GM12873 (cell line): ENCODE data around the gene NUDT4.

Experiments used
- TF ChIP-seq, protein P1 (sequence below): IDR thresholded peaks from 2 replicates; pipeline ENCODE4 v1.5.1; 2012; ENCODE audit warnings: low read depth, mild to moderate bottlenecking, moderate library complexity, low read length, control low read depth; ENCODE audit not compliant: insufficient read depth; ENCODE audit errors: missing control alignments

NUDT4 gene

DNA sequence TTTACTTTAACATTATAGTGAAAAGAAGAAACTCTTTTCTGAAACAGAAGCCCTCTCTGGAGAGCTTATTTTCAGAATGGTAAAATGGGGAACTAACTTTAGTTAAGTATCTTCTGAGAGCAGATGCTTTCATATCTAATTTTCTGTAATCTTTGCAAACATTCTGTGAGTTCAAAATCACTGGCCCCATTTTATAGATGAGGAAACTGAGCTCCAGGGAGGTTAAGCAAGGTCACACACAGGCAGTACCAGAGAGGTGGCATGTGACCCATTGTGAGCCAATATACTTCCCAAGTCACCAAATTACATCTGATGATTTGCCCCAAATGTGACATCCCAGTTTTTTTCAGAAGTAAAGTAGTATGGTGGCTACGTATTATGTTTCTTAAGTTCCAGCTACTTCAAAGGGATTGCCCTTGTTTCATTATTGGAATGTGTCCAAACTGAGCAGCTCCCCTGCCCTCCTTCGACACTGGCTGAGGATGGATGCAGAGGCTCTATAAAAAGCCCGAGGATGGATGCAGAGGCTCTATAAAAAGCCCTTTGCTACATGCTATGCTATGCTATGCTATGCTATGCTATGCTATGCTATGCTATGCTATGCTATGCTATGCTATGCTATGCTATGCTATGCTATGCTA lies 36.2 kb upstream of the NUDT4 start:
- TF ChIP-seq, protein P1, sequence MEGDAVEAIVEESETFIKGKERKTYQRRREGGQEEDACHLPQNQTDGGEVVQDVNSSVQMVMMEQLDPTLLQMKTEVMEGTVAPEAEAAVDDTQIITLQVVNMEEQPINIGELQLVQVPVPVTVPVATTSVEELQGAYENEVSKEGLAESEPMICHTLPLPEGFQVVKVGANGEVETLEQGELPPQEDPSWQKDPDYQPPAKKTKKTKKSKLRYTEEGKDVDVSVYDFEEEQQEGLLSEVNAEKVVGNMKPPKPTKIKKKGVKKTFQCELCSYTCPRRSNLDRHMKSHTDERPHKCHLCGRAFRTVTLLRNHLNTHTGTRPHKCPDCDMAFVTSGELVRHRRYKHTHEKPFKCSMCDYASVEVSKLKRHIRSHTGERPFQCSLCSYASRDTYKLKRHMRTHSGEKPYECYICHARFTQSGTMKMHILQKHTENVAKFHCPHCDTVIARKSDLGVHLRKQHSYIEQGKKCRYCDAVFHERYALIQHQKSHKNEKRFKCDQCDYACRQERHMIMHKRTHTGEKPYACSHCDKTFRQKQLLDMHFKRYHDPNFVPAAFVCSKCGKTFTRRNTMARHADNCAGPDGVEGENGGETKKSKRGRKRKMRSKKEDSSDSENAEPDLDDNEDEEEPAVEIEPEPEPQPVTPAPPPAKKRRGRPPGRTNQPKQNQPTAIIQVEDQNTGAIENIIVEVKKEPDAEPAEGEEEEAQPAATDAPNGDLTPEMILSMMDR: no peak

DNA sequence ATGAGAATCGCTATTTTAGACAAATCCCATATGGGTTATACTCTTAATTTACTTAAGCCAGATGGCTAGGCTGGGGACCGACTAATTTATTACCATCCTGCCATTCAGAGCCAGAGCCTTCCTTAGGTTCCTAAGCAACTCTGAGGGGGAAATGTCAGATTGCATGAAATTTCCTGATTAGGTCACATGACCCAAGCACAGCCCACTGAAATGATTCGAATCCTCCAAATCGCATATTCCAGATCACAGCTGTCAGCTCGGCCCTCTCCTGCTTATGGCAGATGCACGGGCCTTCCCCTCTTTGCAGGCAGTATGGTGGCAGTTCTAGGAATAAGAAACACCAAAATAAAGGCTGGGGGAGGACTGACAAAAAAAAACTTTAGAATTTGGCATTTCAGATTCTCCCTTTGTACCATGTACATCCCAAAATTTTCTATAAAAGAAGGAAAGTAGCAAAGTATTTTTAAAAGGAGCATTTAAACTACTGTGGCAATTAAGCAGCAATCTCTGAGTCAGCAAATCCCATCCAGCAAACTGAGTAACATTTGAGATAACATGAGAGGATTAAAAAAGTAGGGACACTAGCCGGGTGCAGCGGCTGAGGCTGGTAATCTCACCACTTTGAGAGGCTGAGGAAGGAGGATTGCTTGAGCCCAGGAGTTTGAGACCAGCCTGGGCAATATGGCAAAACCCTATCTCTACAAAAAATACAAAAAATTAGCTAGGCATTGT lies 30.5 kb upstream of the NUDT4 start:
- TF ChIP-seq, protein P1: no peak

DNA sequence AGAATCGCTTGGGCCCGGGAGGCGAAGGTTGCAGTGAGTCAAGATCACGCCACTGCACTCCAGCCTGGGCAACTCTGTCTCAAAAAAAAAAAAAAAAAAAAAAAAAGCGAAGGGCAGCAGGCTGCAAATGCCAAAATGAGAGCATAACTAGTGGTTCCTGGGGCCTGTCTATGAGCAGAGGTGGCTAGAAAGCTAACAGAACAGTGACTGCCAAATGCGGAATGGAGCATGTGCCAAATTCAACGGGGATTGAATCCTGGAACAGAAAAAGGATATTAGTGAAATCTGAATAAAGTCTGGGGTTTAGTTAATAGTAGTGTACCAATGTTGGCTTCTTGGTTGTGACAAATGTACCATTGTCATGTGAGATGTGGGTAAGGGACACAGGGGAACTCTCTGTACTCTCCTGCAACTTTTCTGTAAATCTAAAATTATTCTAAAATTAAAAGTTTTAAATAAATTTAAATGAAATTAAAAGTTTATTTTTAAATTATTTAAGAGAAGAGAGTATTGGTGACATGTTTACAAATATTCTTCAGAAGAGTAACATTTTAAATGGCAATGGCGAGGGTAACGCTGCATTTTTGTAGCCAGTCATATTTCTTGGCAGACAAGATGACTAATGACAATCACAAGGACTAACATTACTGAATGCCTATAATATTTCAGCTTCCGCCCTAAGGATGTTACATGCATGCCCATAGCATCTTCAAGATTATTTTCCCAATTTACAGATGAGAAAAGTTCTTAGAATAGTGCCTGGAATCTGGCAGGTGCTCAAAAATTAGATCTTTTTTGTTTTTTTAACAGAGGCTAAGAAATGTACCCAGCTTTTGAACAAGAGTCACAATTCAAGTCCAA lies 28.9 kb upstream of the NUDT4 start:
- TF ChIP-seq, protein P1: no peak

DNA sequence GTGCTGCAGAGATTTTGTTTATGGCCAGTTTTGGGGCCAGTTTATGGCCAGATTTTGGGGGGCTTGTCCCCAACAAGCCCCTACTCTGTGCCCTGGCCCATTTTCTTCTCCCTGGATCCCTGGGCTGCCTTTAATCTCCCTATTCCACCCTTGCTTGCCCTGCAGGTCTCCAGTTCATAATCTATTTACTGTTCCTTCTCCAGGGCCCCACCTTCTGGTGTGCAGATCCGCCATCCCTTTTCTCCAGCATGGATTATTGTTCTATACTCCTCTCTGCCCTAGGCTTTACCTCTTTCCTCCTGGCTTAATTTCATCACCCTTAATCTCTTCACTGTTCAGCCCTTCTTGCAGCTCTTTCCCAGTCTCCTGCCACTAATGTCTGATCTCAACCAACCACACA lies 26.0 kb upstream of the NUDT4 start:
- TF ChIP-seq, protein P1: no peak

DNA sequence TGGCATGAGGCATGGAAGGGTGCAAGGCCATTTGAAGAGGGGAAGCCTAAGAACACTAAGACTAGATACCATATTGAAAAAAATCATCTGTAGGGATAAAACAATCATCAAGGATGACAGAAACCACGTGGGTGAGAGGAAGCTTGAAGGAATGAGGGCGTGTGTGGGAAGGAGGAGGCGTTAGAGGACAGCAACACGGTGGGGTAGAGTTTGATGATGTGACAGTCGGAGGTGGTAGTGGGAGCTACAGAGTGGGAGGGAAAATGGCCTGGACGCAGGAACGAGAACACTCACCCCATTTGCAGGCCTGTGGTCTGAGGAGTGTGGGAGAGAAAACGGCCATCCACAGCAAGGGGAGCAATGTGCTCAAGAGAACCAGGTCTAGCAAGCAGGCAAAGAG lies 25.4 kb upstream of the NUDT4 start:
- TF ChIP-seq, protein P1: no peak

DNA sequence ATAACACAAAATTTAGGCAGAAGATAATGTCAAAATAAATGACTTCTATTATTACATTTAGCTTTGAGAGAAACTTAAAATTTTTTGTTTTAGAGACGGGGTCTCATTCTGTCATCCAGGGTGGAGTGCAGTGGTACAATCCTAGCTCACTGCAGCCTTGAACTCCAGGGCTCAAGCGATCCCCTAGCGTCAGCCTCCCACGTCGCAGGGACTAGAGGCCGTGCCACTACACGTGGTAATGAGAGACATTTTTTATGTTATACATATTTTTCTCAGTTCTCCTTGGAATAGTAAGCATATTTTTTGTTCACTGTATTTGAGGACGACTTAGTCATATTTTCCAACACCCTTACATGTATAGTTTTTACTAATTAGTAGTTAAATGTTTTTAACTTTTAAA lies 21.5 kb upstream of the NUDT4 start:
- TF ChIP-seq, protein P1: no peak

DNA sequence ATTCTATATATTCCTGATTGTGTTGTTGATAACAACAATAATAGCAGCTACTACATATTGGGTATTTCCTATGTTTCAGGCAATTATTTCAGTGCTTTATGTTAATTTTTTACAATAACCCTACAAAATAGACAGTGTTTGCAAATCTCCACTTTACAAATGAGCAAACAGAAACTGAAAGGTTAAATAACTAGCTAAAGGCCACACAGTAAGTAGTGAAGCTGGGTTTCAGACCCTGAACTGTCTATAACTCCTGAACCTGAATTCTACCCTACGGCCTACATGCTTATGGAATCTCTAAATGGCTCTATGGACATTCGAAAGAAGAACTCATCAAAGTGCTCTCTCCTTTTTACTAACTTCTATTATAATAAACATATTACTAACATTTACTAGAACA lies 19.7 kb upstream of the NUDT4 start:
- TF ChIP-seq, protein P1: no peak
